Measurements from ENCODE around the gene POC5. TPM values are rescaled to one million over a fixed set of nuclear protein-coding genes. Genes with fewer than 3 reads are reported as not detected.

POC5 gene
- total and polyA plus RNA-seq, 2 of the 13 experiments (the other 11 are each of a cell fraction or from before 2014, with no cell fraction given) = 6.9 to 9.3 TPM

DNA sequence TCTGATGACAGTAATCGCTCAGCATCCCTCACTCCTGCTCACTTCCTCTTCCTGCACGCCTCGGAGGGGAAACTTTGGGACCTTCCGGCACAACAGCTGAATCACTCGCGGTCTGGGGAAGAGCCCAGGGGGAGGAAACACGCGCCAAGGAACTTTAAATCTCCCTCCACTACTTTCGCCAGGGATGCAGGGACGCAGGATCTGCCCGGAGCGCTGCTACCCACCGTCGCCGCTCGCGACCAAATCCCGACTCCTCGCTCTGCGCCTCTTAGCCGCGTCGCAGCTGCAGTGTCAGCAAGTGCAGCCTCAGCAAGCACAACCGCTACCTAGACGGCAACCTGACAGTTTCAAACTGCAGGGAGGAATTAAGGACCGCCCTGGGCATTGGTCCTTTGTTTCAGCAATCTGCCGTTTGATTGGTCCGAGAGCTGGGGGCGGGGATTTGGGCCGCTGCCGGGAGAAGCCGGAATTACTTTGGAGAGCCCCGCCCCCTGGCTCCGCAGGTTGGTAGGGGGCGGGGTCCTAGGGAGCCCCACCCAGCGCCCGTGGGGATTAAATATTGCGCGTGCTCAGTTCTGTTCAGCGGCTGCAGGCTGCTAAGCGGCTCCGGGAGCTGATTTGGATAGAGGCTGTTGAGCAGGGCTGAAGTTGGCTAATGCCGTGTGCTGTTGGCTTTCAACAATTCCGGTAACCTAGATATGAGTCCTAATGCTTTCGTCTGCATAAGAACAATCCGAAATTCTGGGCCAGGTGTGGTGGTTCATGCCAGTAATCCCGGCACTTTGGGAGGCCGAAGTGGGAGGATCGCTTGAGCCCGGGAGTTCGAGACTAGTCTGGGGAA lies at the start of gene POC5 (continued):
- no peak for TF ChIP-seq MAZ (IDR thresholded peaks at IDR 0.05; ENCODE audit: borderline replicate concordance, low read depth, low read length)
- TF ChIP-seq MAZ (CRISPR knock-in tag; IDR thresholded peaks at IDR 0.05; ENCODE audit: low read depth) = 0 out of 2 replicates have a peak, but pooled peaks have one; percentile 43
- TF ChIP-seq, protein P1, sequence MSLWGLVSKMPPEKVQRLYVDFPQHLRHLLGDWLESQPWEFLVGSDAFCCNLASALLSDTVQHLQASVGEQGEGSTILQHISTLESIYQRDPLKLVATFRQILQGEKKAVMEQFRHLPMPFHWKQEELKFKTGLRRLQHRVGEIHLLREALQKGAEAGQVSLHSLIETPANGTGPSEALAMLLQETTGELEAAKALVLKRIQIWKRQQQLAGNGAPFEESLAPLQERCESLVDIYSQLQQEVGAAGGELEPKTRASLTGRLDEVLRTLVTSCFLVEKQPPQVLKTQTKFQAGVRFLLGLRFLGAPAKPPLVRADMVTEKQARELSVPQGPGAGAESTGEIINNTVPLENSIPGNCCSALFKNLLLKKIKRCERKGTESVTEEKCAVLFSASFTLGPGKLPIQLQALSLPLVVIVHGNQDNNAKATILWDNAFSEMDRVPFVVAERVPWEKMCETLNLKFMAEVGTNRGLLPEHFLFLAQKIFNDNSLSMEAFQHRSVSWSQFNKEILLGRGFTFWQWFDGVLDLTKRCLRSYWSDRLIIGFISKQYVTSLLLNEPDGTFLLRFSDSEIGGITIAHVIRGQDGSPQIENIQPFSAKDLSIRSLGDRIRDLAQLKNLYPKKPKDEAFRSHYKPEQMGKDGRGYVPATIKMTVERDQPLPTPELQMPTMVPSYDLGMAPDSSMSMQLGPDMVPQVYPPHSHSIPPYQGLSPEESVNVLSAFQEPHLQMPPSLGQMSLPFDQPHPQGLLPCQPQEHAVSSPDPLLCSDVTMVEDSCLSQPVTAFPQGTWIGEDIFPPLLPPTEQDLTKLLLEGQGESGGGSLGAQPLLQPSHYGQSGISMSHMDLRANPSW (CRISPR knock-in tag; IDR thresholded peaks at IDR 0.05; ENCODE audit: borderline replicate concordance) = no peak
- TF ChIP-seq POLR2AphosphoS5 (IDR thresholded peaks at IDR 0.05; ENCODE audit: low read depth, low read length) = peak; percentile 91
- TF ChIP-seq, protein P2, sequence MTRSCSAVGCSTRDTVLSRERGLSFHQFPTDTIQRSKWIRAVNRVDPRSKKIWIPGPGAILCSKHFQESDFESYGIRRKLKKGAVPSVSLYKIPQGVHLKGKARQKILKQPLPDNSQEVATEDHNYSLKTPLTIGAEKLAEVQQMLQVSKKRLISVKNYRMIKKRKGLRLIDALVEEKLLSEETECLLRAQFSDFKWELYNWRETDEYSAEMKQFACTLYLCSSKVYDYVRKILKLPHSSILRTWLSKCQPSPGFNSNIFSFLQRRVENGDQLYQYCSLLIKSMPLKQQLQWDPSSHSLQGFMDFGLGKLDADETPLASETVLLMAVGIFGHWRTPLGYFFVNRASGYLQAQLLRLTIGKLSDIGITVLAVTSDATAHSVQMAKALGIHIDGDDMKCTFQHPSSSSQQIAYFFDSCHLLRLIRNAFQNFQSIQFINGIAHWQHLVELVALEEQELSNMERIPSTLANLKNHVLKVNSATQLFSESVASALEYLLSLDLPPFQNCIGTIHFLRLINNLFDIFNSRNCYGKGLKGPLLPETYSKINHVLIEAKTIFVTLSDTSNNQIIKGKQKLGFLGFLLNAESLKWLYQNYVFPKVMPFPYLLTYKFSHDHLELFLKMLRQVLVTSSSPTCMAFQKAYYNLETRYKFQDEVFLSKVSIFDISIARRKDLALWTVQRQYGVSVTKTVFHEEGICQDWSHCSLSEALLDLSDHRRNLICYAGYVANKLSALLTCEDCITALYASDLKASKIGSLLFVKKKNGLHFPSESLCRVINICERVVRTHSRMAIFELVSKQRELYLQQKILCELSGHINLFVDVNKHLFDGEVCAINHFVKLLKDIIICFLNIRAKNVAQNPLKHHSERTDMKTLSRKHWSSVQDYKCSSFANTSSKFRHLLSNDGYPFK (CRISPR knock-in tag; IDR thresholded peaks at IDR 0.05; ENCODE audit: borderline replicate concordance) = peak; percentile 79; the same call in 1 of the 2 replicates
- no peak for TF ChIP-seq ARID2 (CRISPR knock-in tag; IDR thresholded peaks at IDR 0.05; ENCODE audit: borderline replicate concordance)
- no peak for TF ChIP-seq MIER2 (CRISPR knock-in tag; IDR thresholded peaks at IDR 0.05)
- TF ChIP-seq ATM (IDR thresholded peaks at IDR 0.05; ENCODE audit: borderline replicate concordance) = no peak
- TF ChIP-seq, protein P3, sequence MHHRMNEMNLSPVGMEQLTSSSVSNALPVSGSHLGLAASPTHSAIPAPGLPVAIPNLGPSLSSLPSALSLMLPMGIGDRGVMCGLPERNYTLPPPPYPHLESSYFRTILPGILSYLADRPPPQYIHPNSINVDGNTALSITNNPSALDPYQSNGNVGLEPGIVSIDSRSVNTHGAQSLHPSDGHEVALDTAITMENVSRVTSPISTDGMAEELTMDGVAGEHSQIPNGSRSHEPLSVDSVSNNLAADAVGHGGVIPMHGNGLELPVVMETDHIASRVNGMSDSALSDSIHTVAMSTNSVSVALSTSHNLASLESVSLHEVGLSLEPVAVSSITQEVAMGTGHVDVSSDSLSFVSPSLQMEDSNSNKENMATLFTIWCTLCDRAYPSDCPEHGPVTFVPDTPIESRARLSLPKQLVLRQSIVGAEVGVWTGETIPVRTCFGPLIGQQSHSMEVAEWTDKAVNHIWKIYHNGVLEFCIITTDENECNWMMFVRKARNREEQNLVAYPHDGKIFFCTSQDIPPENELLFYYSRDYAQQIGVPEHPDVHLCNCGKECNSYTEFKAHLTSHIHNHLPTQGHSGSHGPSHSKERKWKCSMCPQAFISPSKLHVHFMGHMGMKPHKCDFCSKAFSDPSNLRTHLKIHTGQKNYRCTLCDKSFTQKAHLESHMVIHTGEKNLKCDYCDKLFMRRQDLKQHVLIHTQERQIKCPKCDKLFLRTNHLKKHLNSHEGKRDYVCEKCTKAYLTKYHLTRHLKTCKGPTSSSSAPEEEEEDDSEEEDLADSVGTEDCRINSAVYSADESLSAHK (CRISPR knock-in tag; IDR thresholded peaks at IDR 0.05; ENCODE audit: borderline replicate concordance) = no peak; the same call in 1 of the 2 replicates
- no peak for TF ChIP-seq NAIF1 (CRISPR knock-in tag; IDR thresholded peaks at IDR 0.05; ENCODE audit: borderline replicate concordance)
- TF ChIP-seq NONO (IDR thresholded peaks at IDR 0.05) = no peak
- peak; percentile 72 for TF ChIP-seq NONO (CRISPR knock-in tag; conservative IDR thresholded peaks at IDR 0.05)
- TF ChIP-seq HCFC1 (IDR thresholded peaks at IDR 0.05; ENCODE audit: low read depth, low read length) = peak; percentile 29; the same call in 1 of the 2 replicates
- TF ChIP-seq KMT2B (CRISPR knock-in tag; IDR thresholded peaks at IDR 0.05) = peak; percentile 79; the same call in 1 of the 2 replicates
- TF ChIP-seq SMARCE1 (IDR thresholded peaks at IDR 0.05; ENCODE audit: borderline replicate concordance) = no peak
- TF ChIP-seq, protein P4, sequence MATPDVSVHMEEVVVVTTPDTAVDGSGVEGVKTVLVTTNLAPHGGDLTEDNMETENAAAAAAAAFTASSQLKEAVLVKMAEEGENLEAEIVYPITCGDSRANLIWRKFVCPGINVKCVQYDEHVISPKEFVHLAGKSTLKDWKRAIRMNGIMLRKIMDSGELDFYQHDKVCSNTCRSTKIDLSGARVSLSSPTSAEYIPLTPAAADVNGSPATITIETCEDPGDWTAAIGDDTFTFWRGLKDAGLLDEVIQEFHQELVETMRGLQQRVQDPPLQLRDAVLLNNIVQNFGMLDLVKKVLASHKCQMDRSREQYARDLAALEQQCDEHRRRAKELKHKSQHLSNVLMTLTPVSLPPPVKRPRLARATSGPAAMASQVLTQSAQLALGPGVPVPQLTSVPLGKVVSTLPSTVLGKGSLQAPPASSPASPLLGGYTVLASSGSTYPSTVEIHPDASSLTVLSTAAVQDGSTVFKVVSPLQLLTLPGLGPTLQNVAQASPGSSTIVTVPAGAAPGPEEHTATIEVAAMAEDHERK (CRISPR knock-in tag; IDR thresholded peaks at IDR 0.05; ENCODE audit: low read depth) = no peak
- TF ChIP-seq ZNF331 (CRISPR knock-in tag; IDR thresholded peaks at IDR 0.05) = peak; percentile 11; the same call in 1 of the 2 replicates
